Epithelial cell of proximal tubule (primary cell): Measurements from ENCODE around the gene CRYGN. TPM values are rescaled to one million over a fixed set of nuclear protein-coding genes. Genes with fewer than 3 reads are reported as not detected.

ENCODE experiments used
- DNase-seq: peaks from one replicate; pipeline ENCODE4 v3.0.0-alpha.2; 2011; ENCODE audit warnings: low read depth
- H3K4me3 ChIP-seq: 2 replicates; pipeline ENCODE4 v1.5.1; 2011; ENCODE audit warnings: low read depth, mild to moderate bottlenecking, low read length
- CTCF ChIP-seq: conservative IDR thresholded peaks from 2 replicates; pipeline ENCODE4 v1.5.1; 2012; ENCODE audit warnings: low read depth, mild to moderate bottlenecking, low read length
- total RNA-seq: library from RNA; depleted of rRNA; stranded (reverse); fragments of >200 nt; gene quantifications from 2 replicates; pipeline ENCODE4 v1.2.3, GENCODE V29; 2015

The CRYGN gene
- total RNA-seq, 1 donor from 2014 or later = not detected

GRCh38 chr7:151426904-151427704 lies 12.8 kb downstream of the CRYGN start:
- DNase-seq = no peak
- no peak overlapping the region for H3K4me3 ChIP-seq
- no peak for TF ChIP-seq CTCF

- H3K4me3 ChIP-seq = no peak overlapping the region
- no peak for TF ChIP-seq CTCF
- DNase-seq = no peak
Measured at GRCh38 chr7:151426441-151426903, 13.5 kb downstream of the CRYGN start.

- no peak overlapping the region for H3K4me3 ChIP-seq
- DNase-seq = no peak
- TF ChIP-seq CTCF = no peak
Measured at GRCh38 chr7:151425670-151426440, 14.1 kb downstream of the CRYGN start.

- H3K4me3 ChIP-seq = no peak overlapping the region
- TF ChIP-seq CTCF = no peak
- DNase-seq = no peak
Measured at GRCh38 chr7:151424799-151425198, 15.1 kb downstream of the CRYGN start.

DNA sequence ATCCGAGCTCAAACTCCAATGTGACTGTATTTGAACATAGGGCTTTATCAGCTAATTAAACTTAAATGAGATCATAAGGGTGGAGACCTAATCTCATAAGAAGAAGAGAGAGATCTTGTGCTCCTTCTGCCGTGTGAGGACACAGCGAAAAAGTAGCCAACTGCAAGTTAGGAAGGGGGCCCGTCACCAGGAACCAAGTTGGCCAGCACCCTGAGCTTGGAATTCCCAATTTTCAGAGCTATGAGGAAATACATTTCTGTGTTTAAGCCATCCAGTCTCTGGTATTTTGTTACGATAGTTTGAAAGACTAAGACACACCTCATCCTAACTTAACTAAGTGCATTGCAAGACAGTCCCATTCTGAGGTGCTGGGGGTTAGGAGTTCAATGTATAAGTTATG lies 16.0 kb downstream of the CRYGN start:
- no peak for DNase-seq
- H3K4me3 ChIP-seq = no peak overlapping the region
- no peak for TF ChIP-seq CTCF

DNA sequence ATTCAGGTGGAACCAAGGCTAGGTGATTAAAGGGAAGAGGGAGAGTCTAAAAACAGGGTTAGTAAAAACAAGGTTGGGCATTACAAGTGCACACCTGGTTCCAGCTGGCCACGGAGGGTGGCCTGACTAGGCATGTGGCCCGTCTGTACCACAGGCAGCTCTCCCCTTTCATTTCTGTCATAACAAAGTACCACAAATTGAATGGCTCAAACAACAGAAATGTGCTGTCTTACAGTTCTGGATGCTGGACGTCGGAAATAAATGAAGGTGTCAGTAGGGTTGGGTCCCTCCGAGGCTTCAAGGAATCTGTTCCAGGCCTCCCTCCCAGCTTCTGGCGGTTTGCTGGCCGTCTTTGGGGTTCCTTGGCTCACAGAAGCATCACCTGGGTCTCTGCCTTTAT lies 16.7 kb downstream of the CRYGN start:
- no peak for DNase-seq
- TF ChIP-seq CTCF = no peak
- no peak overlapping the region for H3K4me3 ChIP-seq
